HepG2 (cell line): ENCODE results near the gene PAFAH1B1. TPM values are rescaled to one million over a fixed set of nuclear protein-coding genes. Genes with fewer than 3 reads are reported as not detected.
A peak's percentile ranks its signal among the peaks of the same experiment; 100 is the strongest.

Experiments
- AGO2 ChIP-seq: fragments of 200-400 bp; formaldehyde crosslinking; optimal IDR thresholded peaks from 2 replicates; pipeline ENCODE3; 2017; ENCODE audit warnings: mild to moderate bottlenecking, low read depth, low read length, moderate library complexity
- AHR ChIP-seq: IDR thresholded peaks from 2 replicates; pipeline ENCODE4 v1.6.1; 2018; ENCODE audit warnings: missing genetic modification reagents, missing compliant biosample characterization
- CBFB ChIP-seq: sonication (generic); formaldehyde crosslinking; IDR thresholded peaks from 2 replicates; pipeline ENCODE4 v1.4.0; 2020; ENCODE audit warnings: missing genetic modification reagents
- LCORL ChIP-seq, 2 experiments: fragments of 450-650 bp in 1 of 2; sonication (generic) in 1 of 2; formaldehyde crosslinking in 1 of 2; IDR thresholded peaks; 2 replicates each; pipeline versions ENCODE4 v1.5.0 to v1.6.1; 2017 to 2020; ENCODE audit warnings: antibody characterized with exemption in 1 of 2, missing genetic modification reagents in 1 of 2
- MBNL3 ChIP-seq: fragments of 250-450 bp; sonication (Bioruptor Pico); conservative IDR thresholded peaks from 2 replicates; pipeline ENCODE4 v1.8.0; 2022; ENCODE audit warnings: mild to moderate bottlenecking, inconsistent platforms
- MED8 ChIP-seq: sonication (generic); formaldehyde crosslinking; IDR thresholded peaks from 2 replicates; pipeline ENCODE4 v1.8.1; 2023; ENCODE audit warnings: mild to moderate bottlenecking, missing genetic modification reagents; ENCODE audit not compliant: insufficient replicate concordance
- NCOR1 ChIP-seq: fragments of 200-600 bp; sonication (generic); IDR thresholded peaks from 2 replicates; pipeline ENCODE4 v1.7.0; 2017; ENCODE audit warnings: antibody characterized with exemption, low read length, borderline replicate concordance
- NFYC ChIP-seq: IDR thresholded peaks from 2 replicates; pipeline ENCODE4 v1.6.1; 2016; ENCODE audit warnings: missing genetic modification reagents, missing compliant biosample characterization
- RBM39 ChIP-seq: fragments of 200-400 bp; formaldehyde crosslinking; IDR thresholded peaks from one replicate; pipeline ENCODE4 v1.6.1; 2018; ENCODE audit warnings: antibody characterized with exemption, mild to moderate bottlenecking, low read depth, low read length; ENCODE audit not compliant: poor library complexity, severe bottlenecking
- SP1 ChIP-seq, 2 experiments: fragments of 450-650 bp in 1 of 2; sonication (generic) in 1 of 2; formaldehyde crosslinking in 1 of 2; IDR thresholded peaks; 2 replicates each; pipeline versions ENCODE4 v1.4.0 to v1.6.1; 2016 to 2020; ENCODE audit warnings: missing genetic modification reagents in 1 of 2
- SPEN ChIP-seq: sonication (generic); formaldehyde crosslinking; IDR thresholded peaks from 2 replicates; pipeline ENCODE4 v1.5.1; 2020; ENCODE audit warnings: low read depth, mild to moderate bottlenecking, missing genetic modification reagents
- TSC22D2 ChIP-seq: sonication (generic); formaldehyde crosslinking; IDR thresholded peaks from 2 replicates; pipeline ENCODE4 v1.5.1; 2020; ENCODE audit warnings: missing genetic modification reagents, mild to moderate bottlenecking, borderline replicate concordance
- ZNF160 ChIP-seq: sonication (generic); formaldehyde crosslinking; IDR thresholded peaks from 2 replicates; pipeline ENCODE4 v1.8.0; 2022; ENCODE audit warnings: mild to moderate bottlenecking, inconsistent platforms, missing genetic modification reagents
- ZNF24 ChIP-seq: fragments of 450-650 bp; IDR thresholded peaks from 2 replicates; pipeline ENCODE4 v1.6.1; 2017; ENCODE audit warnings: antibody characterized with exemption, mild to moderate bottlenecking
- ZNF263 ChIP-seq: sonication (generic); formaldehyde crosslinking; IDR thresholded peaks from 2 replicates; pipeline ENCODE4 v1.4.0; 2020; ENCODE audit warnings: missing genetic modification reagents
- ZNF331 ChIP-seq: sonication (generic); formaldehyde crosslinking; IDR thresholded peaks from 2 replicates; pipeline ENCODE4 v1.4.0; 2020; ENCODE audit warnings: missing genetic modification reagents
- ZNF83 ChIP-seq: sonication (generic); formaldehyde crosslinking; IDR thresholded peaks from 2 replicates; pipeline ENCODE4 v1.4.0; 2020; ENCODE audit warnings: missing genetic modification reagents, mild to moderate bottlenecking, borderline replicate concordance
- polyA plus RNA-seq, 8 experiments: library from polyadenylated mRNA; depleted of rRNA in 3 of 8; stranded (reverse) in 7 of 8; unstranded in 1 of 8; fragments of >200 nt; fragmentation: Illumina TruSeq in 4 of 8; extraction: Trizol in 4 of 8; gene quantifications; 2 replicates each; pipeline versions ENCODE4 v1.2.1 to v1.2.3, GENCODE V29; 2011 to 2016; ENCODE audit warnings: low read depth in 4 of 8, missing spikeins in 1 of 8, mixed read lengths in 1 of 8; ENCODE audit not compliant: insufficient read depth in 1 of 8
- total RNA-seq, 5 experiments: library from RNA; depleted of rRNA; stranded (reverse); fragments of >200 nt; fragmentation: Illumina TruSeq; extraction: Trizol; gene quantifications; 2 replicates each; pipeline ENCODE4 v1.2.3, GENCODE V29; 2016; ENCODE audit warnings: low read depth in 1 of 5
- TF ChIP-seq, protein P1 (sequence below): sonication (generic); formaldehyde crosslinking; IDR thresholded peaks from 2 replicates; pipeline ENCODE4 v1.8.1; 2023; ENCODE audit warnings: mild to moderate bottlenecking, missing genetic modification reagents
- TF ChIP-seq, protein P2 (sequence below): sonication (generic); formaldehyde crosslinking; IDR thresholded peaks from 2 replicates; pipeline ENCODE4 v1.4.0; 2020; ENCODE audit warnings: low read depth, missing genetic modification reagents
- TF ChIP-seq, protein P3 (sequence below): sonication (generic); formaldehyde crosslinking; IDR thresholded peaks from 2 replicates; pipeline ENCODE4 v1.8.0; 2022; ENCODE audit warnings: mild to moderate bottlenecking, missing genetic modification reagents

Gene PAFAH1B1
- total and polyA plus RNA-seq, 2 of the 13 experiments (the other 11 are each of a cell fraction or from before 2014, with no cell fraction given), result 46.0 to 64.9 TPM

DNA sequence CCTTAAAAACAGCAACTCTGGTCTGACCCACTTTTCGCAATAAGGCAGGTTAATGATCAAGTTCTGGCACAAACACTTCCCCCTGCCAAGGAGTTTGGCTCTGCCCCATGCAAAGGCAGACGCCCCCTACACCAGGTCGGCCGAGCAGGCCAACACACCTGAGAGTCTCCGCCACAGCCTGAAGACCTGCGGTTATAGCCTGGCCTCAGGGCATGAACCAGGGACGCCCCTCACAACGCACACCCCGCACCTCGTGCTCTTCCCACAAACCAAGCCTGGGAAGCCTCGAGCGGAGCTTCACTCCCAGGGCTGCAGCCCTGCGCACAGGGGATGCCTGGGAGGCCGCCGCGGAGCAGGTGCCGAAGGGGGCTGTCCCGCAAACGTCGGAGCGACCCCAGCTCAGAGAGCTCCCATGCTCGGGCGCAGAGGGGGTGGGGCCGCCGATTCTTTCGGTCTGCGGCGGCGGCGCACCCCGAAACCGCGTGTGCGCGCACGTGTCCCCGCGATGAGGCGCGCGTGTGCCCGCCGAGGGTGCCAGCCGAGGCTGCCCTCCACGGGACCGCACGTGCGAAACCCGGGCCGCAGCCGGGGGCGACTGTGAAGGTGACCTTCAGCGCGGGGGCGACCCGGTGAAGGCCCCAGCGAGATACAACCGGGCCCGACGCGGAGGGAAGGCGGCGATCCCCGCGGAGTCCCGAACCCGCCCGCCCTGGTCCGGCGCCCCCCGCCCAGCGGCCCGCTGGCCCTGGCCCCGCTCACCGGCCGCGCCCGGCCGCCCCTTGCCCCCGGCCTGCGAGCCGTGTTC is 117.6 kb downstream of the PAFAH1B1 start (continued):
- TF ChIP-seq, protein P1, sequence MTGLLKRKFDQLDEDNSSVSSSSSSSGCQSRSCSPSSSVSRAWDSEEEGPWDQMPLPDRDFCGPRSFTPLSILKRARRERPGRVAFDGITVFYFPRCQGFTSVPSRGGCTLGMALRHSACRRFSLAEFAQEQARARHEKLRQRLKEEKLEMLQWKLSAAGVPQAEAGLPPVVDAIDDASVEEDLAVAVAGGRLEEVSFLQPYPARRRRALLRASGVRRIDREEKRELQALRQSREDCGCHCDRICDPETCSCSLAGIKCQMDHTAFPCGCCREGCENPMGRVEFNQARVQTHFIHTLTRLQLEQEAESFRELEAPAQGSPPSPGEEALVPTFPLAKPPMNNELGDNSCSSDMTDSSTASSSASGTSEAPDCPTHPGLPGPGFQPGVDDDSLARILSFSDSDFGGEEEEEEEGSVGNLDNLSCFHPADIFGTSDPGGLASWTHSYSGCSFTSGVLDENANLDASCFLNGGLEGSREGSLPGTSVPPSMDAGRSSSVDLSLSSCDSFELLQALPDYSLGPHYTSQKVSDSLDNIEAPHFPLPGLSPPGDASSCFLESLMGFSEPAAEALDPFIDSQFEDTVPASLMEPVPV (CRISPR knock-in tag), result peak; percentile 69
- TF ChIP-seq RBM39 (no peak), ZNF160 (no peak), AHR (CRISPR knock-in tag) (peak; percentile 75; the same call in 1 of the 2 replicates), TSC22D2 (CRISPR knock-in tag) (no peak), NFYC (CRISPR knock-in tag) (no peak), ZNF83 (CRISPR knock-in tag) (0 out of 2 replicates have a peak, but pooled peaks have one; percentile 45), ZNF263 (CRISPR knock-in tag) (0 out of 2 replicates have a peak, but pooled peaks have one; percentile 34), CBFB (0 out of 2 replicates have a peak, but pooled peaks have one; percentile 42), LCORL (IDR thresholded peaks at IDR 0.05) (no peak), LCORL (CRISPR knock-in tag; IDR thresholded peaks at IDR 0.05) (peak; percentile 31; the same call in 1 of the 2 replicates), SP1 (IDR thresholded peaks at IDR 0.05) (no peak), SP1 (CRISPR knock-in tag; IDR thresholded peaks at IDR 0.05) (no peak), NCOR1 (0 out of 2 replicates have a peak, but pooled peaks have one; percentile 39), SPEN (0 out of 2 replicates have a peak, but pooled peaks have one; percentile 46), ZNF24 (no peak), AGO2 (peak; percentile 80), ZNF331 (CRISPR knock-in tag) (peak; percentile 36; the same call in 1 of the 2 replicates), MED8 (CRISPR knock-in tag) (peak; percentile 69), MBNL3 (CRISPR knock-in tag) (no peak)
- TF ChIP-seq, protein P2, sequence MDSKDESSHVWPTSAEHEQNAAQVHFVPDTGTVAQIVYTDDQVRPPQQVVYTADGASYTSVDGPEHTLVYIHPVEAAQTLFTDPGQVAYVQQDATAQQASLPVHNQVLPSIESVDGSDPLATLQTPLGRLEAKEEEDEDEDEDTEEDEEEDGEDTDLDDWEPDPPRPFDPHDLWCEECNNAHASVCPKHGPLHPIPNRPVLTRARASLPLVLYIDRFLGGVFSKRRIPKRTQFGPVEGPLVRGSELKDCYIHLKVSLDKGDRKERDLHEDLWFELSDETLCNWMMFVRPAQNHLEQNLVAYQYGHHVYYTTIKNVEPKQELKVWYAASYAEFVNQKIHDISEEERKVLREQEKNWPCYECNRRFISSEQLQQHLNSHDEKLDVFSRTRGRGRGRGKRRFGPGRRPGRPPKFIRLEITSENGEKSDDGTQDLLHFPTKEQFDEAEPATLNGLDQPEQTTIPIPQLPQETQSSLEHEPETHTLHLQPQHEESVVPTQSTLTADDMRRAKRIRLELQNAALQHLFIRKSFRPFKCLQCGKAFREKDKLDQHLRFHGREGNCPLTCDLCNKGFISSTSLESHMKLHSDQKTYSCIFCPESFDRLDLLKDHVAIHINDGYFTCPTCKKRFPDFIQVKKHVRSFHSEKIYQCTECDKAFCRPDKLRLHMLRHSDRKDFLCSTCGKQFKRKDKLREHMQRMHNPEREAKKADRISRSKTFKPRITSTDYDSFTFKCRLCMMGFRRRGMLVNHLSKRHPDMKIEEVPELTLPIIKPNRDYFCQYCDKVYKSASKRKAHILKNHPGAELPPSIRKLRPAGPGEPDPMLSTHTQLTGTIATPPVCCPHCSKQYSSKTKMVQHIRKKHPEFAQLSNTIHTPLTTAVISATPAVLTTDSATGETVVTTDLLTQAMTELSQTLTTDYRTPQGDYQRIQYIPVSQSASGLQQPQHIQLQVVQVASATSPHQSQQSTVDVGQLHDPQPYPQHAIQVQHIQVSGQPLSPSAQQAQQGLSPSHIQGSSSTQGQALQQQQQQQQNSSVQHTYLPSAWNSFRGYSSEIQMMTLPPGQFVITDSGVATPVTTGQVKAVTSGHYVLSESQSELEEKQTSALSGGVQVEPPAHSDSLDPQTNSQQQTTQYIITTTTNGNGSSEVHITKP (CRISPR knock-in tag), result peak; percentile 96
- TF ChIP-seq, protein P3, sequence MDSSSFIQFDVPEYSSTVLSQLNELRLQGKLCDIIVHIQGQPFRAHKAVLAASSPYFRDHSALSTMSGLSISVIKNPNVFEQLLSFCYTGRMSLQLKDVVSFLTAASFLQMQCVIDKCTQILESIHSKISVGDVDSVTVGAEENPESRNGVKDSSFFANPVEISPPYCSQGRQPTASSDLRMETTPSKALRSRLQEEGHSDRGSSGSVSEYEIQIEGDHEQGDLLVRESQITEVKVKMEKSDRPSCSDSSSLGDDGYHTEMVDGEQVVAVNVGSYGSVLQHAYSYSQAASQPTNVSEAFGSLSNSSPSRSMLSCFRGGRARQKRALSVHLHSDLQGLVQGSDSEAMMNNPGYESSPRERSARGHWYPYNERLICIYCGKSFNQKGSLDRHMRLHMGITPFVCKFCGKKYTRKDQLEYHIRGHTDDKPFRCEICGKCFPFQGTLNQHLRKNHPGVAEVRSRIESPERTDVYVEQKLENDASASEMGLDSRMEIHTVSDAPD (CRISPR knock-in tag), result 0 out of 2 replicates have a peak, but pooled peaks have one; percentile 39
